Activated naive CD8-positive, alpha-beta T cell treated with anti-CD3 and anti-CD28 coated beads, Interleukin-2, amount 10 ng/mL, durations not matched to agents 7 days and 5 days (primary cell): ENCODE results near the gene STEAP1B. TPM values are rescaled to one million over a fixed set of nuclear protein-coding genes. Genes with fewer than 3 reads are reported as not detected.

Experiments
- ATAC-seq: fragments of 150-1000 bp; cut with Tn5 transposase; one replicate; pipeline ENCODE4 v1.10.0; 2021; ENCODE audit warnings: low read depth, moderate library complexity
- POLR2A ChIA-PET: fragments of 350-600 bp; sonication (Branson Sonifier 250); formaldehyde crosslinking; loops from one replicate; lab custom pipeline; 2021; ENCODE audit warnings: antibody characterized with exemption; lab: Charles Lee
- DNase-seq: peaks from one replicate; pipeline ENCODE4 v3.0.0; 2021
- H3K27ac Mint-ChIP-seq: one replicate; pipeline ENCODE4 v1.8.0; 2022; ENCODE audit warnings: mild to moderate bottlenecking, mixed read lengths
- H3K27me3 Mint-ChIP-seq: one replicate; pipeline ENCODE4 v1.8.0; 2022; ENCODE audit warnings: mild to moderate bottlenecking, moderate library complexity, mixed read lengths
- H3K36me3 Mint-ChIP-seq: one replicate; pipeline ENCODE4 v1.8.0; 2021; ENCODE audit warnings: mild to moderate bottlenecking, mixed read lengths
- H3K4me1 Mint-ChIP-seq: one replicate; pipeline ENCODE4 v1.8.0; 2021; ENCODE audit warnings: mixed read lengths
- H3K4me3 Mint-ChIP-seq: one replicate; pipeline ENCODE4 v1.8.0; 2022; ENCODE audit warnings: mild to moderate bottlenecking, moderate library complexity, mixed read lengths
- H3K9me3 Mint-ChIP-seq: one replicate; pipeline ENCODE4 v1.8.0; 2021; ENCODE audit warnings: mixed read lengths
- total RNA-seq, 2 experiments: library from RNA; stranded (reverse); gene quantifications; one replicate each; pipeline ENCODE4 v1.2.3, GENCODE V29; 2021

STEAP1B gene
- total RNA-seq, 2 experiments from 2014 or later: 0.19 TPM; not detected in 1

DNA sequence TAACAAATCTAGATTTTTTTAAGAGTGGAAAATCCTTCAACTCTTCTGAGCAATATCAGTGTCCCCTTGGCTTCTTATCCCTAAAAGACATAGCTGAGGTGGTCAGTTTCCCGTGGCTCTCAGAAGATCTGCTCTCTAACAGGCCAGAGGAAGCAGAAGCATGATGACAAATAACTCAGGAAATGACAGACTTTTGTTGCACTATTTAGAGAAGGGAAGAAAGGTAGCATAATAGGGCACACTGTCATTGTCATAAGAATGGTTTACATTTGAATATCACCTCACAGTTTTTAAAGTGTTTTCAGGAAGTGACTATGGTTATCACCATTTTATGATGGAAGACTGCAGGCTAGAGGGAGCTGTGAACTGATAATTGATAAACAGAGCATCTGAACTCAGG lies 109.5 kb downstream of the STEAP1B start:
- H3K27ac Mint-ChIP-seq: no peak overlapping the region

DNA sequence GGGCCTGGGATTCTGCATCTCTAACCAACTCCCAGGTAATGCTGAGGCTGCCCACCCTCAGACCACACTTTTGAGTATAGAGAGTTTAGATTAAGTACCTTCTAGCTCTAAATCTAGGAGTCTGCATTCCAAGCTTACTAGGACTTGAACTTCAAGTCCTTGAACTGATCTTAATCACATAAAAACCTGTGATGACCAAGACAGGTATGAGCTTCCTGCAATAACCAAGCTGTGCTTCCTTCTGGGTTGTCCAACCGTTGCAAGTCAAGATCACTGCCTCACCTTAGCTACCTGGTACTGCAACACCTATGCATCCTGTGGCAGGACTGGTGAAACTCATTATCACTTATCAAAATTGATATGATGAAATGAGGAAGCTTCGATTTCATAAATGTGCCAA lies 110.1 kb downstream of the STEAP1B start:
- H3K4me3 Mint-ChIP-seq: no peak overlapping the region
- H3K36me3 Mint-ChIP-seq: no peaks in the 10 kb centered on the region
- no peak overlapping the region for H3K27ac Mint-ChIP-seq
- POLR2A ChIA-PET: no interaction called here
- H3K4me1 Mint-ChIP-seq: no peaks in the 10 kb centered on the region
- no peaks in the 10 kb centered on the region for H3K9me3 Mint-ChIP-seq
- DNase-seq: no peak
- peaks cover 6% of the 10 kb centered on the region for H3K27me3 Mint-ChIP-seq
- ATAC-seq: no peak

More for the DNA sequence above, 109.5 kb downstream of the STEAP1B start:
- no peaks in the 10 kb centered on the region for H3K36me3 Mint-ChIP-seq
- POLR2A ChIA-PET: no interaction called here
- ATAC-seq (no peak), DNase-seq (no peak)
- no peak overlapping the region for H3K4me3 Mint-ChIP-seq
- no peaks in the 10 kb centered on the region for H3K9me3 Mint-ChIP-seq
- peaks cover 2% of the 10 kb centered on the region for H3K27me3 Mint-ChIP-seq
- H3K4me1 Mint-ChIP-seq: no peaks in the 10 kb centered on the region

DNA sequence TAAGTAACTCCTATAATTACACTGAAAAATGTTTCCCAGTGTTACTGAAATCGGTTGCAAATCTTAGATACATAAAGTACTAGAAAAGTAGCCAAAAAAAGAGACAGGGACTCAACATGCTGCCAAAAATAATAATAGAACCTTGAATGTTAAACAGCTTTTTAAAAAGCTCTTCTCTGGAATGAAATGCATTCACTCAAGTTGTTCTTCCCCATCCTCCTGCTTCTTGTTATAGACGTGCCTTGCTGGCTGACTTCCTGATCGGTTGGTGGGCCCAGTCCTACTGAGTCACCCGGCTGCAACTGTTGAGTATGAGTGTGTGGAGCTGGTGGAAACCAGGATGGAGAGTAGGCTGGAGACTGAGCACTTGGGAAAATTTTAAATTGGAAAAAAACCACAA lies 112.4 kb downstream of the STEAP1B start:
- no peaks in the 10 kb centered on the region for H3K4me1 Mint-ChIP-seq
- no peak for ATAC-seq
- no peaks in the 10 kb centered on the region for H3K36me3 Mint-ChIP-seq
- DNase-seq: no peak
- no peak overlapping the region for H3K27ac Mint-ChIP-seq
- peaks cover 8% of the 10 kb centered on the region for H3K27me3 Mint-ChIP-seq
- H3K4me3 Mint-ChIP-seq: no peak overlapping the region
- POLR2A ChIA-PET: no interaction called here
- H3K9me3 Mint-ChIP-seq: no peaks in the 10 kb centered on the region

DNA sequence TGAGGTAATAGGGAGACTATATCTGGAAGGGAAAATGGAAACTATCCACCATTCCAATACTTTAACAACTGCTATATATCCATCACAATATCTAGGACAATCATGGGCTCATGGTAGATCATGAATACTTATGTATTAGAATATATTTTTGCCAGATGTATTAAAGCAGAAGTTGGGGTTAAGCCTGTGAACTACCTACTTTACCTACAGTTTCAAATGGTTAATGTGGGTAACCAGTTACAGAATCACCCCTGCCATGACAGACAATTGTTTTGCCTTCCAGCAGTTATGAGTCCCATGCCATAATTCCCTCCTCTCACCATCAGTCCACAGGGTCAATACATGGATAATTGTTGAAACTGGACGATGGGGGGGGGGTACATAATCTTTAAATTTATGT lies 113.1 kb downstream of the STEAP1B start:
- H3K4me1 Mint-ChIP-seq: no peaks in the 10 kb centered on the region
- H3K4me3 Mint-ChIP-seq: no peak overlapping the region
- no peaks in the 10 kb centered on the region for H3K36me3 Mint-ChIP-seq
- ATAC-seq (no peak), DNase-seq (no peak)
- no peak overlapping the region for H3K27ac Mint-ChIP-seq
- POLR2A ChIA-PET: no interaction called here
- no peaks in the 10 kb centered on the region for H3K9me3 Mint-ChIP-seq
- peaks cover 9% of the 10 kb centered on the region for H3K27me3 Mint-ChIP-seq

DNA sequence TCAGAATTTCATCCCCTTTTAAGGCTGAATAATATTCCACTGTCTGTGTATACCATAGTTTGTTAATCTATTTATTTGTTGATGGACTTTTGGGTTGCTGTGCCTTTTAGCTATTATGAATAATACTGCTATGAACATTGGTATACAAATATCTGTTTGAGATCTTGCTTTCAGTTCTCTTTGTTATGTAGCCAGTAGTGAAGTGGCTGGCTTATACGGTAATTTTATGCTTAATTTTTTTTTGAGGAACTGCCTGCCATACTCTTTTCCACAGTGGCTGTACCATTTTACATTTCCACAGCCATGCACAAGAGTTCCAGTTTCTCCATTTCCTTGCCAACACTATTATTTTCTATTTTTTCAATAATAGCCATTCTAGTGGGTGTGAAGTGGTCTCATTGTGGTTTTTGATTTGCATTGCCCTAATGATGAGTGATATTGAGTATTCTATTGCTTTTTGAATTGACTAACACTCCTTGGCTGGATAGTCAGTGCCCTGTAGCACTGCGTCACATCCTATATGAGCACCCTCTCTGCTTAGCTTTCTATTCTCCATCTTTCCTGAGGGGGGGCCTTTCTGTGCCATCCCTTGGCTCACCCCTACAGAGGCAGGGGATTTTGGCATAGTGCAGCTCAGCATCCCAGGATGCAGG lies 113.7 kb downstream of the STEAP1B start:
- Mint-ChIP-seq H3K36me3 (no peaks in the 10 kb centered on the region), H3K4me3 (no peak overlapping the region), H3K4me1 (no peaks in the 10 kb centered on the region), H3K27me3 (peaks cover 14% of the 10 kb centered on the region), H3K27ac (no peak overlapping the region), H3K9me3 (no peaks in the 10 kb centered on the region)
- DNase-seq (no peak), ATAC-seq (no peak)
- POLR2A ChIA-PET: no interaction called here

DNA sequence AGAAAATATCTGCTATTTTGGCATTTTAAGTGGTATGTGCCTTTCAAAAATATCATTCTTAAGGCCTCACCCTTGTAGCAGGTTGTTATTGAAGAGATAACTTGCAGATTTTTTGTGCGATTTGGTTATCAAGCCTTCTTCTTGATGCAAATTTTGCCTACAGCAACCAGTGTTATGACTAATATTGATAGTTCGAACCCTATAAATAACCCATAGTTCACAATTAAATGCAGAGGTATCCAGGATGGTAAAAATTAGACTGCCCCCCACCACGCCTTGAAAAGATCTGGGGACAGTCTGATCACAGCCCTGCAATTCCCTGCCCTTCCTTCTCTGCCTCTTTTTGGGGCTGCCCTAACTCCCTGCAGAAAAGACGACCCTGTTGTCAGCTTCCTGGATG lies 114.7 kb downstream of the STEAP1B start:
- Mint-ChIP-seq H3K9me3 (no peaks in the 10 kb centered on the region), H3K4me1 (no peaks in the 10 kb centered on the region), H3K27me3 (peaks cover 16% of the 10 kb centered on the region), H3K4me3 (no peak overlapping the region), H3K27ac (no peak overlapping the region), H3K36me3 (no peaks in the 10 kb centered on the region)
- DNase-seq (no peak), ATAC-seq (no peak)
- POLR2A ChIA-PET: no interaction called here

DNA sequence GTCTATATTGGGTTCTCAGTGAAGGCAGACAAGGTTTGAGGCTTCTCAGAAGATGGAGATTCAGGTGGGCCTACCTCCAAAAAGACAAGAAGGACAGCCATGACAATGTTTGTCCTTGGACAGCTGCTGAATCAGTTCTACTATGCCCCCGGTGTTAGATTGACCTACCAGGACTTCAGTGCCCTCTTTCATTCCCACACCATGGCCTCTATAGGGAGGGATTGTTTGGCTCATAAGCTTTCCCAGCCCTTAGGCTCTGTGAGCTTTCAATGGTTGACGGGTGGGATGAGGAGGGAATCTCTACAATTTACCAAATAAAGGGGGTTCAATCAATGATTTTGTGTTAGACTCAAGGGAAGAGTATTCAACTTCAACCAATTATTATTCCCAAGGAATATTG lies 119.7 kb downstream of the STEAP1B start:
- no peaks in the 10 kb centered on the region for H3K4me1 Mint-ChIP-seq
- no peaks in the 10 kb centered on the region for H3K9me3 Mint-ChIP-seq
- H3K27me3 Mint-ChIP-seq: peaks cover 24% of the 10 kb centered on the region
- H3K36me3 Mint-ChIP-seq: no peaks in the 10 kb centered on the region
- H3K4me3 Mint-ChIP-seq: no peak overlapping the region
- DNase-seq (no peak), ATAC-seq (no peak)
- H3K27ac Mint-ChIP-seq: no peak overlapping the region
- POLR2A ChIA-PET: no interaction called here

DNA sequence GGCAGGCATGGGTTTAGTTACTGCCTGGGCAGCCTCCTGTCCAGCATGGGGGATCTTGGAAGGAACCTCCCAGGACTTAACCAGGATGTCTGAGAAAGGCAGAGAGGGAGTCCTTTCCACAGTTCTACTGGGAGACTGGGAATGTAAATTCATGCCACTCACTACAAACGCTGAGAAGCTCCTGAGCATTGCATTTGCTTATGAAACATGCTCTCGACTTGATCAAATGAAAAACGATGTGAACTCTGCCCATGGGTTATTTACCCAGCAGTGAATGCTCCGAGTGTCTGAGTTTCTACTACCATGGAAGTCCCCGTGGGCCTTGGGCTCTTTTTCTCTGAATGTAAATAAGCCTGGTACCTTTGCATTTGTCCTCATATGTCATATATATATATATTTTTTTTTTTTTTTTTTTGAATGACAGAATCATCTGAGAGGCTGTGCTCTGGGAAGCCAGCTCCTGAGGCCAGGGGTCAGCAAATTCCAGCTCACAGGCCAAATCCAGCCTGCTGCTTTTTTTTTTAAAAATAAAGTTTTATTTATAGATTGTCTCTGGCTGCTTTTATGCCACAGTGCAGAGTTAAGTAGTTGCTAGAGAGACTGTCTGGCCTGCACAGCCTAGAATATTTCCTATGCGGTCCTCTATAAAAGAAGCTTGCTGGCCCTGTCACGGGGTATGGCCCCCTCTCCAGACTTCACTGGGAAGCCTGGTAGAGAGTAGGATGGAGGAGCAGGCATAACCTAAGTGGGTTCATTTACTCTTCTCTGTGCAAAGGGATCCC lies 121.6 kb downstream of the STEAP1B start:
- POLR2A ChIA-PET: no interaction called here
- Mint-ChIP-seq H3K4me3 (no peak overlapping the region), H3K27me3 (peaks cover 19% of the 10 kb centered on the region), H3K9me3 (no peaks in the 10 kb centered on the region), H3K4me1 (no peaks in the 10 kb centered on the region), H3K27ac (no peak overlapping the region), H3K36me3 (no peaks in the 10 kb centered on the region)
- no peak for DNase-seq
- ATAC-seq: no peak

DNA sequence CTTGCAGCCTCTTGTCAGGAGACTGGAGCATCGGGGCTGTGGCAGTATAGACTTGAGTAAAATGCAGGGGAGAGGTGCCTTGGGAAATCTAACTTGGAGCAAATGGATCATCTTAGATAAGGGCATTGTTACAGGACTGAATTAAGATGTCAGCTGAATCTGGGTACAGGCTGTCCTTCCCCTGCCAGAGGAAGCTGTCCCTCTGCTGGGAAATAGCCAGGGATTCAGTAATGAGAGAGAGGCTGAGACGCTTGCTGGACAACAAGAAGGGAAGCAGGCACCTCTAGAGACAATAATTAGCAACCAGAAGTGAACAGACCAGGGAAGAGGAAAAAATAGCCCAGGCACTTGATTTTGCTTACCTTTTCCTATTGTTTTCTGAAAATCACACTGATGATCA lies 122.3 kb downstream of the STEAP1B start:
- Mint-ChIP-seq H3K27me3 (peaks cover 19% of the 10 kb centered on the region), H3K4me3 (no peak overlapping the region), H3K4me1 (no peaks in the 10 kb centered on the region), H3K36me3 (no peaks in the 10 kb centered on the region), H3K27ac (no peak overlapping the region), H3K9me3 (no peaks in the 10 kb centered on the region)
- DNase-seq (no peak), ATAC-seq (no peak)
- POLR2A ChIA-PET: no interaction called here

DNA sequence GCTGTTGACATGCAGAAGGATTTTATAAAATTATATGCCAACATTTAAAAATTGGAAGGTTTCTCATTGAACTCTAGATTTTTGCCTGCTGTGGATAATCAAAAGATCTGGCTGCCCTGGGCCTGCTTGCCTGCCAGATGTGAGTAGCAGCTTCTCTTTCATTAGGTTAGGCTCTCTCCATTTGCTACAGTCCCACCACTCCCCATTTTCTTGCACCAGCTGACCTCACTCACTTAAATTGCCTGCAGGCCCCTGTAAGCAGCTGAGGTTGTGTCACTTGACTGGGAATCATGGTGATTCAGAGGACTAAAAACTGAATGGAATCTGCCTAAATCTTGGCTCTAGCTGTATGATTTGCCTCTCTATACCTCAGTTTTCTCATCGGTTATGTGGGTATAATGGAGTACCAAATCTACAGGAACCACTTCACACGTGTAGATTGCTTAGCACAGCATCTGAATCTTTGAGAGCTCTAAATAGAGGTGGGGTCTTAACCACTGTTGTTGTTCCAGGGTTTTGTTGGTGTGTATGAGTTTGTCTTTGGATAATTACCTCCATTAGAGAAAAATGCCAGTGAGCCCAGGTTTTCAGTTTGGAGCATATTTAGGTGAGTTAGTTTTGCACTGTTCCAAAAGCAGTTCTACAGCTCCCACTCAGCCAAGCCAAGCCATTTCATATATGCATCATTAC lies 124.5 kb downstream of the STEAP1B start:
- DNase-seq (no peak), ATAC-seq (no peak)
- no peak overlapping the region for H3K4me3 Mint-ChIP-seq
- peaks cover 17% of the 10 kb centered on the region for H3K27me3 Mint-ChIP-seq
- POLR2A ChIA-PET: no interaction called here
- H3K27ac Mint-ChIP-seq: no peak overlapping the region
- no peaks in the 10 kb centered on the region for H3K9me3 Mint-ChIP-seq
- no peaks in the 10 kb centered on the region for H3K4me1 Mint-ChIP-seq
- no peaks in the 10 kb centered on the region for H3K36me3 Mint-ChIP-seq

DNA sequence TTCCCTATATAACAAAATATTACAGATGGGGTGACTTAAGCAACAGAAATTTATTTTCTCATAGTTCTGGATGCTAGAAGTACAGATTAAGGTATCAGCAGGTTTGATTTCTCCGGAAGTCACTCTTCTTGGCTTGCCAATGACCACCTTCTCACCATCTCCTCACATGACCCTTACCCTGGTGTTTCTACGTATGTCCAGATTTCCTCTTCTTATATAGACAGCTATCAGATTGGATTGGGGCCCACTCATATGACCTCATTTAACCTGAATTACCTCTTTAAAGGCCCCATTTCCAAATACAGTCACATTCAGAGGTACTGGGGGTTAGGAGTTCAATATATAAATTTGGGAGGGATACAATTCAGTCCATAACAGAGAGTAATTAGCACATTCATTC lies 126.1 kb downstream of the STEAP1B start:
- Mint-ChIP-seq H3K36me3 (no peaks in the 10 kb centered on the region), H3K4me3 (no peak overlapping the region), H3K4me1 (no peaks in the 10 kb centered on the region), H3K27me3 (peaks cover 28% of the 10 kb centered on the region), H3K27ac (no peak overlapping the region), H3K9me3 (no peaks in the 10 kb centered on the region)
- DNase-seq (no peak), ATAC-seq (no peak)
- POLR2A ChIA-PET: no interaction called here

DNA sequence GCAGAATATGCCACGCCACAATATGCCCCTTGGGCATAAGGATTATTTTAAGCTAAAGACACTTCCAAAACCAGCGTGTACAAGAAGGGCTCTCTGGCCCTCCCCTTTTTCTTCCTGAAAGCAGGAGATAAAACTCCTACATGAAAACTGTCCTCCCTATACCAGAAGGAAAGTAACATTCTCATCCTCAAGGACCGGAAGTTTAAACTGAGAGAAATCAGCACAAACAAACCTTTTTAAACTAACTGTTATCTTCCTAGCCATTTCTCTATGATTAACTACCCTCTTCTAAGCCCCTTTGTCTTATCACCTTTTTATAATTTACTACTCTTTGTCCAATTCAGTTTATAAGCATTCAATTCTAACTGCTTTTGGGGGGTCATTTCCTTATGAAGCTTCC lies 126.6 kb downstream of the STEAP1B start:
- Mint-ChIP-seq H3K27me3 (peaks cover 28% of the 10 kb centered on the region), H3K27ac (no peak overlapping the region), H3K36me3 (no peaks in the 10 kb centered on the region), H3K4me3 (no peak overlapping the region), H3K9me3 (no peaks in the 10 kb centered on the region), H3K4me1 (no peaks in the 10 kb centered on the region)
- DNase-seq: no peak
- POLR2A ChIA-PET: no interaction called here
- ATAC-seq: no peak

DNA sequence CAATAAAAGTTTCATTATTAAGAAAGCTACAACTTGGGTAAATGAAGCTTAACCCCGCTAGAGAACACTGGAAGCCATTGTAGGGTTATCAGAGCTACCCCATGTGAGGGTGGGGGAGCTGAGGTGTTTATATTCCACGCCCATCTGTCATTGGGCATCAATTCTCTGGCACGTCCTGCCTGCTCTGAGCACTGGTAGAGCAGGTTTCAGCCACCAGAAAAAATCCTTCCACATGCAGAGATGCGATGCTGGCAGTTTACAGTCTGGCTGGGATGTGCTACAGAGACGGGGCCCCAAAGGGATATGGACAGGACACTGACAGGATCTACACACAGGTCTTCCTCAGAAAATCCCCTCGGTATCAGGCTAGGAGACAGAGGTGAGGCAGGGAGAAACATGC lies 127.1 kb downstream of the STEAP1B start:
- Mint-ChIP-seq H3K4me3 (no peak overlapping the region), H3K9me3 (no peaks in the 10 kb centered on the region), H3K27ac (no peak overlapping the region), H3K4me1 (no peaks in the 10 kb centered on the region), H3K36me3 (no peaks in the 10 kb centered on the region), H3K27me3 (peaks cover 28% of the 10 kb centered on the region)
- POLR2A ChIA-PET: no interaction called here
- DNase-seq (no peak), ATAC-seq (no peak)

DNA sequence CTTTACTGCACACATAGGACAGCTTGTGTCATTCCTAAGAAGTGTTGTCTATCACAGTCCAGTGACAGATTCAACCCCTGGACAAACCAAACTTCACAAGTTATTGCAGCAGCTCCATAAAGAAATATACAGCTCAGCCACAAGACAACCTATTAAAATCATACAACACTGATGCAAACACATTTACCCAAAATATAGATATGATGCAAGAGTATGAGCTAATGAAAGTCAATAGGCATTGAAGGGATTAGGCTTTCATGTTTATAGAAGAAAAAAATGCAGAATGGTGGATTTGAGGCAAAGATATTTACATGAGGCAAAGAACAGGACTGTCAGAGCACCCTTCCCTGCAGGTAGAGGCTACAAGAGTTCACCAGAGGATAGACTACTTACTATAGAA lies 128.1 kb downstream of the STEAP1B start:
- DNase-seq (no peak), ATAC-seq (no peak)
- H3K4me1 Mint-ChIP-seq: no peaks in the 10 kb centered on the region
- H3K36me3 Mint-ChIP-seq: no peaks in the 10 kb centered on the region
- H3K4me3 Mint-ChIP-seq: no peak overlapping the region
- no peak overlapping the region for H3K27ac Mint-ChIP-seq
- POLR2A ChIA-PET: no interaction called here
- H3K9me3 Mint-ChIP-seq: no peaks in the 10 kb centered on the region
- peaks cover 24% of the 10 kb centered on the region for H3K27me3 Mint-ChIP-seq
